Stimulated activated CD8-positive, alpha-beta memory T cell treated with anti-CD3 and anti-CD28 coated beads, Interleukin-4, amount 100 ng/mL, for 48 hours (primary cell): Measurements from ENCODE around the gene NR3C2.
"Not testable (repeated sequence)": the region's sequence is repeated elsewhere in the genome, so short reads cannot be mapped to it uniquely, and the experiment has no call there.

Experiments
- DNase-seq: peaks from one replicate; pipeline ENCODE4 v3.0.0-alpha.2; 2020

The NR3C2 gene

GRCh38 chr4:148364525-148364924 is 77.7 kb downstream of the NR3C2 start:
- no peak for DNase-seq

- no peak for DNase-seq
Measured at GRCh38 chr4:148359769-148360168, 82.4 kb downstream of the NR3C2 start.

GRCh38 chr4:148355442-148356123 is 86.6 kb downstream of the NR3C2 start:
- no peak for DNase-seq

GRCh38 chr4:148354186-148354585 is 88.0 kb downstream of the NR3C2 start:
- DNase-seq: no peak

- no peak for DNase-seq
Measured at GRCh38 chr4:148353571-148353970, 88.6 kb downstream of the NR3C2 start.

GRCh38 chr4:148349153-148349552 is 93.1 kb downstream of the NR3C2 start:
- no peak for DNase-seq

- DNase-seq: no peak
Measured at GRCh38 chr4:148346657-148347056, 95.6 kb downstream of the NR3C2 start.

GRCh38 chr4:148345509-148345908 is 96.7 kb downstream of the NR3C2 start:
- no peak for DNase-seq

GRCh38 chr4:148344941-148345340 is 97.3 kb downstream of the NR3C2 start:
- no peak for DNase-seq

GRCh38 chr4:148344352-148344751 is 97.9 kb downstream of the NR3C2 start:
- no peak for DNase-seq

- DNase-seq: no peak
Measured at GRCh38 chr4:148341980-148342800, 100.0 kb downstream of the NR3C2 start.

GRCh38 chr4:148335133-148335532 is 107.1 kb downstream of the NR3C2 start:
- DNase-seq: no peak

- no peak for DNase-seq
Measured at GRCh38 chr4:148333265-148333664, 108.9 kb downstream of the NR3C2 start.

- no peak for DNase-seq
Measured at GRCh38 chr4:148332486-148332885, 109.7 kb downstream of the NR3C2 start.

GRCh38 chr4:148330724-148331123 is 111.5 kb downstream of the NR3C2 start:
- no peak for DNase-seq

GRCh38 chr4:148330161-148330560 is 112.1 kb downstream of the NR3C2 start:
- DNase-seq: no peak

GRCh38 chr4:148329751-148330150 is 112.5 kb downstream of the NR3C2 start:
- DNase-seq: no peak

- no peak for DNase-seq
Measured at GRCh38 chr4:148327683-148328082, 114.5 kb downstream of the NR3C2 start.

- DNase-seq: not testable (repeated sequence)
Measured at GRCh38 chr4:148323316-148323715, 118.9 kb downstream of the NR3C2 start.

- no peak for DNase-seq
Measured at GRCh38 chr4:148315049-148315448, 127.2 kb downstream of the NR3C2 start.

GRCh38 chr4:148312956-148313490 is 129.2 kb downstream of the NR3C2 start:
- DNase-seq: no peak

GRCh38 chr4:148311526-148311925 is 130.7 kb downstream of the NR3C2 start:
- DNase-seq: no peak

- DNase-seq: no peak
Measured at GRCh38 chr4:148310756-148311155, 131.5 kb downstream of the NR3C2 start.

- no peak for DNase-seq
Measured at GRCh38 chr4:148305751-148306150, 136.5 kb downstream of the NR3C2 start.
